Activated B cell treated with CpG ODN at 0.5 μM for 24 hours (primary cell): Measurements from ENCODE around the gene DNAH2. TPM values are rescaled to one million over a fixed set of nuclear protein-coding genes. Genes with fewer than 3 reads are reported as not detected.

Experiments used
- ATAC-seq: fragments of 200-7000 bp; cut with Tn5 transposase; one replicate; pipeline ENCODE4 v1.10.0; 2021; ENCODE audit warnings: low read depth, mild to moderate bottlenecking, moderate library complexity
- CTCF ChIA-PET: fragments of 350-600 bp; sonication (Branson Sonifier 250); formaldehyde crosslinking; loops from one replicate; lab custom pipeline; 2021; ENCODE audit warnings: antibody characterized with exemption; lab: Charles Lee
- POLR2A ChIA-PET: fragments of 350-600 bp; sonication (Branson Sonifier 250); formaldehyde crosslinking; loops from one replicate; lab custom pipeline; 2021; ENCODE audit warnings: antibody characterized with exemption; lab: Charles Lee
- DNase-seq: peaks from one replicate; pipeline ENCODE4 v3.0.0; 2022
- H3K27ac Mint-ChIP-seq: one replicate; pipeline ENCODE4 v1.8.0; 2020; ENCODE audit warnings: mixed read lengths
- H3K27me3 Mint-ChIP-seq: one replicate; pipeline ENCODE4 v1.8.0; 2021; ENCODE audit warnings: mixed read lengths
- H3K36me3 Mint-ChIP-seq: one replicate; pipeline ENCODE4 v1.8.0; 2021; ENCODE audit warnings: low read depth, mixed read lengths
- H3K4me1 Mint-ChIP-seq: one replicate; pipeline ENCODE4 v1.8.0; 2021; ENCODE audit warnings: mixed read lengths
- H3K4me3 Mint-ChIP-seq: one replicate; pipeline ENCODE4 v1.8.0; 2020; ENCODE audit warnings: mild to moderate bottlenecking, mixed read lengths
- H3K9me3 Mint-ChIP-seq: one replicate; pipeline ENCODE4 v1.8.0; 2020; ENCODE audit warnings: mixed read lengths
- CTCF ChIP-seq: fragments of 200-600 bp; IDR thresholded peaks from one replicate; pipeline ENCODE4 v1.8.0; 2022; ENCODE audit warnings: antibody characterized with exemption, mild to moderate bottlenecking
- intact Hi-C: fragments of 100-400 bp; cut with micrococcal nuclease; formaldehyde crosslinking; loops from one replicate; pipeline ENCODE4 v1.15.1; 2024
- total RNA-seq: library from RNA; stranded (reverse); gene quantifications from 2 replicates; pipeline ENCODE4 v1.2.3, GENCODE V29; 2022

DNAH2 gene
- total RNA-seq, 1 donor from 2014 or later, result not detected

GRCh38 chr17:7839190-7839875 lies 121.8 kb downstream of the DNAH2 start:
- peak overlapping the region; percentile 89 for H3K27ac Mint-ChIP-seq
- TF ChIP-seq CTCF, result no peak
- no peaks in the 10 kb centered on the region for H3K27me3 Mint-ChIP-seq
- H3K4me1 Mint-ChIP-seq, result peaks cover 65% of the 10 kb centered on the region
- DNase-seq, result no peak
- ChIA-PET CTCF (interaction anchor here (0.8 kb wide), 1 partner anchor 150 kb away, joined by 3 read pairs; no protein-coding TSS in a partner anchor), POLR2A (interaction anchor here (6.1 kb wide), 1 partner anchor 17 kb away, joined by 74 read pairs; the partner anchor contains the start of genes CYB5D1, NAA38 and TMEM88)
- H3K9me3 Mint-ChIP-seq, result no peaks in the 10 kb centered on the region
- peak overlapping the region; percentile 6 for H3K4me3 Mint-ChIP-seq
- intact Hi-C loops, result no loop called here
- peaks cover 23% of the 10 kb centered on the region for H3K36me3 Mint-ChIP-seq
- ATAC-seq, result no peak

GRCh38 chr17:7839876-7840261 lies 122.3 kb downstream of the DNAH2 start:
- ChIA-PET CTCF (no interaction called here), POLR2A (interaction anchor here (4.4 kb wide), 1 partner anchor 153 kb away, joined by 43 read pairs; the partner anchor contains the start of genes TP53 and WRAP53)
- Mint-ChIP-seq H3K27me3 (no peaks in the 10 kb centered on the region), H3K27ac (peak overlapping the region; percentile 89), H3K36me3 (peaks cover 24% of the 10 kb centered on the region), H3K9me3 (no peaks in the 10 kb centered on the region), H3K4me3 (no peak overlapping the region), H3K4me1 (peaks cover 61% of the 10 kb centered on the region)
- intact Hi-C loops, result loop anchor here (2.0 kb wide), 1 partner anchor 825 kb away; a partner anchor contains a TSS
- TF ChIP-seq CTCF, result no peak
- ATAC-seq, result no peak
- no peak for DNase-seq

- Mint-ChIP-seq H3K9me3 (no peaks in the 10 kb centered on the region), H3K4me3 (peak overlapping the region; percentile 98), H3K27ac (peak overlapping the region; percentile 89), H3K36me3 (peaks cover 23% of the 10 kb centered on the region), H3K27me3 (no peaks in the 10 kb centered on the region), H3K4me1 (peaks cover 64% of the 10 kb centered on the region)
- no peak for TF ChIP-seq CTCF
- ChIA-PET CTCF (interaction anchor here (1.2 kb wide), 1 partner anchor 15 kb away, joined by 4 read pairs; no protein-coding TSS in a partner anchor), POLR2A (interaction anchor here (4.4 kb wide), 1 partner anchor 154 kb away, joined by 43 read pairs; the partner anchor contains the start of genes TP53 and WRAP53)
- ATAC-seq (no peak), DNase-seq (no peak)
- intact Hi-C loops, result loop anchor here (2.0 kb wide), 1 partner anchor 826 kb away; a partner anchor contains a TSS
These were observed 122.9 kb downstream of the DNAH2 start for GRCh38 chr17:7840441-7840840.

- Mint-ChIP-seq H3K27ac (peak overlapping the region; percentile 89), H3K27me3 (no peaks in the 10 kb centered on the region), H3K4me1 (peaks cover 68% of the 10 kb centered on the region), H3K9me3 (no peaks in the 10 kb centered on the region), H3K36me3 (peaks cover 26% of the 10 kb centered on the region), H3K4me3 (peak overlapping the region; percentile 98)
- intact Hi-C loops, result loop anchor here (1.0 to 2.0 kb wide), 3 partner anchors 10 to 826 kb away; partner anchors contain the start of gene ALOXE3
- ATAC-seq (no peak), DNase-seq (no peak)
- ChIA-PET CTCF (interaction anchor here (1.0 to 1.2 kb wide), 3 partner anchors 10 to 16 kb away, joined by 3 to 4 read pairs (median 3); partner anchors contain the start of gene NAA38), POLR2A (interaction anchor here (2.1 to 4.5 kb wide), 4 partner anchors 10 to 332 kb away, joined by 9 to 43 read pairs (median 21); partner anchors contain the start of genes CNTROB, TP53, TRAPPC1 and WRAP53)
- TF ChIP-seq CTCF, result no peak
These were observed 123.3 kb downstream of the DNAH2 start for GRCh38 chr17:7840875-7841274.
